ENCODE measurements around the gene NAT8. TPM values are rescaled to one million over a fixed set of nuclear protein-coding genes. Genes with fewer than 3 reads are reported as not detected.
"Not testable (repeated sequence)": the region's sequence is repeated elsewhere in the genome, so short reads cannot be mapped to it uniquely, and the experiment has no call there.

NAT8 gene
- total RNA-seq, 1 donor = not detected

DNA sequence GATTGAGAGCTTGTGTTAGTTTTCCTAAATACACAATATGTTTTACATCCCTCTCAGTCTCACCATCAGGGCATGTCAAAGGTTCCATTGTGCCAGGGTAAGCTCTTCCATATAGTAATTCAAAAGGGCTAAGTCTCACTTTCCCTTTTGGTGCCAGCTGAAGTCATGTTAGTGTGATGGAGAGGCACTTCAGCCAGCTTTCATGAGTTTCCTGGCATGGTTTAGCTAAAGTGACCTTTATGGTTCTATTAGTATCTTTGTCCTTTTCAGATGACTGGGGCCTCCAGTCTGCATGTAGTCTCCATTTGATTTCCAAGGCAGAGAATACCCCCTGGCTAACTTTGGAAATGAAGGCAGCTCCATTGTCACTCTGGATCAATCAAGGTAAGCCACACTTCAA, 27.2 kb downstream of the NAT8 start:
- no peak for DNase-seq (ENCODE audit: low read depth)
- TF ChIP-seq, protein P1, sequence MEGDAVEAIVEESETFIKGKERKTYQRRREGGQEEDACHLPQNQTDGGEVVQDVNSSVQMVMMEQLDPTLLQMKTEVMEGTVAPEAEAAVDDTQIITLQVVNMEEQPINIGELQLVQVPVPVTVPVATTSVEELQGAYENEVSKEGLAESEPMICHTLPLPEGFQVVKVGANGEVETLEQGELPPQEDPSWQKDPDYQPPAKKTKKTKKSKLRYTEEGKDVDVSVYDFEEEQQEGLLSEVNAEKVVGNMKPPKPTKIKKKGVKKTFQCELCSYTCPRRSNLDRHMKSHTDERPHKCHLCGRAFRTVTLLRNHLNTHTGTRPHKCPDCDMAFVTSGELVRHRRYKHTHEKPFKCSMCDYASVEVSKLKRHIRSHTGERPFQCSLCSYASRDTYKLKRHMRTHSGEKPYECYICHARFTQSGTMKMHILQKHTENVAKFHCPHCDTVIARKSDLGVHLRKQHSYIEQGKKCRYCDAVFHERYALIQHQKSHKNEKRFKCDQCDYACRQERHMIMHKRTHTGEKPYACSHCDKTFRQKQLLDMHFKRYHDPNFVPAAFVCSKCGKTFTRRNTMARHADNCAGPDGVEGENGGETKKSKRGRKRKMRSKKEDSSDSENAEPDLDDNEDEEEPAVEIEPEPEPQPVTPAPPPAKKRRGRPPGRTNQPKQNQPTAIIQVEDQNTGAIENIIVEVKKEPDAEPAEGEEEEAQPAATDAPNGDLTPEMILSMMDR (IDR thresholded peaks at IDR 0.05; ENCODE audit: insufficient read depth, low read depth, low read length) = no peak
- H3K4me3 ChIP-seq (ENCODE audit: low read depth, low read length) = no peak overlapping the region

DNA sequence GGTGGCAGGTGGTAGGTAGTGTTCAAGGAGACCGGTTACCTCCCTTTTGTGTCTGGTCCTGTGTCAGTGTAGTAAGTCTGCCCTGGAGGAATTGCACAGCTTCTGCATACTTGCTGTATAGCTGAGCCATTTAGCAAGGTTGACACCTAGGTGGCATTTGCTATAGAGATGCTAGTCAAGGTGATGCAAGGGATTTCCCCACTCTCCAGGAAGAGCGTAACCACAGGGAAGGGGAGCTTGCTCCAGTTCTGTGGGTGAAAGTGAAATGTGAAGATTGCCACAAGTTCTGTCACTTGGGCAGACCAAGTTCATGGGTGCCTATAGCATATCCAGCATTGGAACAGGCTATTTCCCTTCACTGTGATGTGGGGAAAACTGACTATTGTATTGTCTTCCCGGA, 28.1 kb downstream of the NAT8 start:
- DNase-seq (ENCODE audit: low read depth) = no peak
- TF ChIP-seq, protein P1 (IDR thresholded peaks at IDR 0.05; ENCODE audit: insufficient read depth, low read depth, low read length) = no peak
- H3K4me3 ChIP-seq (ENCODE audit: low read depth, low read length) = no peak overlapping the region

DNA sequence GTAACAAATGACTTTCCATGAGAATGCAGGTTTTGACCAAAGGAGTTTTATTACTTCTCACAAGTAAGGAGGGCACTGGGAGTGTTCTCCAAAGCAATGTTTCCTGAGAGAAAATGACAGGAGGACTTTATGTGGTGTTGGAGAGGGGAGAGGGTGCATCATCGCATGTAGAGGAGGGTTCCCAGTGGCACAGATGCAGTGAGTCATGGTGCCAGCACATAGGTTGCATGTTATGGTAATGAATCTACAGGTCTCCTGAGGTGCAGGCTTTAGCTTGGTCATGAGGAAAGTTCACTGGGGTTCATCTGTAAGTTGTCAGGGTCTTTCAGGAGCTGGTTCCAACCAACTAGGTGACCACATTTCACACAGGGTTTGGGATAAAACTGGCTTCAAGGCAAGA, 30.4 kb downstream of the NAT8 start:
- DNase-seq (ENCODE audit: low read depth) = no peak
- TF ChIP-seq, protein P1 (IDR thresholded peaks at IDR 0.05; ENCODE audit: insufficient read depth, low read depth, low read length) = no peak
- H3K4me3 ChIP-seq (ENCODE audit: low read depth, low read length) = no peak overlapping the region

DNA sequence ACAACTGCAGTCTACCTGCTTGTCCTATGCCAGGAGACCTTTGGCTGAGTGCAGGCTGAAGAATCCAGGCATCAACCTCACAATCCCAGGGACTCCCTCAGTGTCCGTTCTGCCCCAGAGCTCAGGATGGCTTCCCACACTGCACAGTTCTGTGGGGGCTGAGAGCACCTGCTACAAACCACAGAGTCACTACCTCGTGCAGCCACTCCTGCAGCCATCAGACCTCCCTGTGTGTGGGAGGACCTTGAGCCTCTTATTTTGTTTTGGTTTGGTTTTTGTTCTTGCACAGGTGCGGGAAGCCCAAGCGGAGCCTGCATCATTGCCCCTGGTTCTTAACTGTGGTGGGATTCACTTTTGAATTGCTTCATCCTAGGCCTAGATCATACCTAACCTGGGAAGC, 31.0 kb downstream of the NAT8 start:
- no peak overlapping the region for H3K4me3 ChIP-seq (ENCODE audit: low read depth, low read length)
- no peak for DNase-seq (ENCODE audit: low read depth)
- TF ChIP-seq, protein P1 (IDR thresholded peaks at IDR 0.05; ENCODE audit: insufficient read depth, low read depth, low read length) = no peak

DNA sequence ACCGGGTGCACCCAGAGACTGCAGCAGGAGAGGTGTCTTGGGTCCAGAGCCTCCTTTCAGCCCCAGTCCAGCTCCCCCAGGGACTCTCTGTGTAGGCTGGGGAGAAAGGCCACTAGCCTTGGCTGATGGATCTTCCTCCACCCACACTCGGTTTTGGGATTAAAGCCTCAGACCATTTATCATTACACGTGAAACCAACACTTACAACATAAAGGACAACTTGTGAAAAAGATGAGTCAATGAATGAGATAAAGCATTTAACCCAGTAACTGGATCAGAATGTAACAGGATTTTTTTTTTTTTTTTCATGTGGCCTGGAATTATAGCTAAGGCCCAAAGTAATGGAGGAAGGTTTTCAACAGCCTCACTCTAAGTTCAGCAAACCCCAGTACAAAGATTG, 32.1 kb downstream of the NAT8 start:
- TF ChIP-seq, protein P1 (IDR thresholded peaks at IDR 0.05; ENCODE audit: insufficient read depth, low read depth, low read length) = no peak
- DNase-seq (ENCODE audit: low read depth) = no peak
- H3K4me3 ChIP-seq (ENCODE audit: low read depth, low read length) = no peak overlapping the region

DNA sequence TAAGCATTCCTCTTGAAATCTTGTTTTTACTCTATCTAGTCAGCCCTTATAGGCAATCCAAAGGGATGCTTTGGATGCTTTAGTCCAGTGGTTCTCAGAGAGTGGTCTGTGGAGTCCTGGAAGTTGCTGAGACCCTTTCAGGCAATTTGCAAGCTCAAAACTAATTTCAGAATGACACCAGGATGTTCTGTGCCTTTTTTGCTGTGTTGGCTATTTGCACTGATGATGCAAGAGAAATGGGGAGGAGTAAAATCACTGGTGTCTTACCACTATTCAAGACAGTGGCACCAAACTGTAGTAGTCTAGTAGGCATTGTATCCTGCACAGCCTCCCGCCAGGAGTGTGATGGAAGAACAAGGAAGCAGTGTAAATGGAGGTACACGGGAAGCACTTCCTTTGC, 37.6 kb downstream of the NAT8 start:
- H3K4me3 ChIP-seq (ENCODE audit: low read depth, low read length); DNase-seq (ENCODE audit: low read depth): not testable (repeated sequence)

DNA sequence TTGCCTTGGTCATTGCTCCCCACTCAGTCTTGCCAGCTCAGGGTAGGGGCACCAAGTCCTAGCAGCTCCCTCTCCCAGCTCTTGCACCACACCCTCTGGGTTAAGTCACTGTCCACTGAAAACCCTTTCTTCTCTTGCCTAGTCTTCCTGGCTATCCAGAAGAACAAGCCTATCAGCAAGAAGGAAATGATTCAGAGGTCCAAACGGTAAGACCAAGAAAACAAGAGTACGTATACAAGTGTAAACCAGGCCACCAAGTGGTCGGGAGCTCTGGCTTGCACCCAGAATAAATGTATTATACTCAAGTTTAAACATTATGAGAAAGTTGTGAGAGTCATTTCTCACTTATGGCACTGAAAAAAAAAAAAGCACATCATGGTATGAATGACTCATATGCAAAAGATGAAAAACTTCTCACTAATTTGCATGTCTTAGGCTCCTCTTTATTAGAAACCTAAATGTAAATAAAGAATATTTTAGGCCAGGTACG, 39.1 kb downstream of the NAT8 start:
- DNase-seq (ENCODE audit: low read depth) = peak; percentile 21

DNA sequence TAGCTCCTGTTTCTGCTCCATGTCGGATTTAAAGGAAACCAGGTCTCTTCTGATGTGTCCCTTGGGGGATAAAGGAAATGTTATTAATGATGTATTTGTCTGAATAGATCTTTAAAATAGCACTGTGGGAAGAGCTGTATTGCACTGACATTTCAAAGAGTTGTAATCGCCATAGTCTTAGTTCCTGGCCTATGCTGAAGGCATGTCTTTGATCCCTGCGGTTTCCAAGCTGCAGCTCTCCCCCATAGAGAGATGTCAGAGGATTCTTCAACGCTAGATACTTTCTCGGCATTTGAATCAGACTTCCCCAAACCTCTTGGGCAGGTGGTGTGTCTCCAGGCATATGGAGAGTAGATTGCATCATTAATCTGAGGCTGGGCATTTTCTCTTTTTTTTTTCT, 40.4 kb downstream of the NAT8 start:
- no peak overlapping the region for H3K4me3 ChIP-seq (ENCODE audit: low read depth, low read length)

More for the DNA sequence above, 39.1 kb downstream of the NAT8 start:
- H3K4me3 ChIP-seq (ENCODE audit: low read depth, low read length) = not testable (repeated sequence)

More for the DNA sequence above, 40.4 kb downstream of the NAT8 start:
- DNase-seq (ENCODE audit: low read depth) = no peak
- TF ChIP-seq, protein P1 (IDR thresholded peaks at IDR 0.05; ENCODE audit: insufficient read depth, low read depth, low read length) = no peak
